Left ventricle myocardium superior (tissue), 1 donor: ENCODE data around the gene TNFSF12. TPM values are rescaled to one million over a fixed set of nuclear protein-coding genes. Genes with fewer than 3 reads are reported as not detected.

Source experiments
- ATAC-seq: fragments of 200-7000 bp; cut with Tn5 transposase; one replicate; pipeline ENCODE4 v1.9.1; 2020; ENCODE audit warnings: mild to moderate bottlenecking, moderate library complexity
- DNase-seq: peaks from one replicate; pipeline ENCODE4 v3.0.0-alpha.2; 2020
- intact Hi-C: fragments of 100-400 bp; cut with micrococcal nuclease; formaldehyde crosslinking; loops from one replicate; pipeline ENCODE4 v1.11.0; 2022
- total RNA-seq: library from RNA; stranded (reverse); fragmentation: NEBNext Ultra II Directional; extraction: Animal tissue kit (Norgen Biotek cat#: 25700); gene quantifications from one replicate; pipeline ENCODE4 v1.2.1, GENCODE V29; 2021
- donor health status: DM: no; HTN: yes; CAD: no; lungs with severe emphysema.

Gene TNFSF12
- total RNA-seq, 1 donor from 2014 or later, result 36.9 TPM

DNA sequence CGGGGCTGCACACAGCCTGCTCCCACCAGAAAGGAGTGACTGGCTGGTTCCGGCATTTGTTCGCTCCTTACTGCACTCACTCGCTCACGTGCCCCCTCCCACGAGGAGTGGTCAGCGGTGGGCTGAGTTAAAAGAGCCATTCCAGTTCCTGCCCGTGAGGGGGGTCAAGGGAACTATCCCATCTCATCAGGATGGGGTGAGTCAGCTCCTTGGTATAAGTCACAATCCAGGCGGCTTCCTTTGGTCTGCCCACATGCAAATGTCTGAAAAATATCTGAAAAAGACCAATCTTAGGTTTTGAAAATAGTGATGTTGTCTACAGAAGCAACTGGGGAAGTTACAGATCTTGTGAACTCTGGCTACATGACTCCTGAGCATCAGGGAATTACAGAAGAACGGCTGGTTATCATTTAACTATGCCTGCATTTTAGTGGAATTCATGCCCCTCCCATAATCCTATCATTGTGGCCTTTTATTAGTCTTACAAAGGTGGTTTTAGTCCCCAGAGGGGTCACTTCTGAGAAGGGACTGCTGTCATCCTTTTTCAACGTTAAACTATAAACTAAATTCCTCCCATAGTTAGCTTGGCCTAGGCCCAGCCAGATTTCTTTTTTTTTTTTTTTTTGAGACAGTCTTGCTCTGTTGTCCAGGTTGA, 9.8 kb upstream of the TNFSF12 start:
- DNase-seq, result no peak
- intact Hi-C loops, result no loop called here
- no peak for ATAC-seq

- no peak for DNase-seq
- no peak for ATAC-seq
- intact Hi-C loops, result no loop called here
Observed at GRCh38 chr17:7541074-7541621, 7.7 kb upstream of the TNFSF12 start.

- intact Hi-C loops, result no loop called here
- ATAC-seq (no peak), DNase-seq (no peak)
Observed at GRCh38 chr17:7544911-7545310, 3.9 kb upstream of the TNFSF12 start.

- intact Hi-C loops, result no loop called here
- DNase-seq, result no peak
- peak; percentile 61 for ATAC-seq
Observed at GRCh38 chr17:7549401-7550055, 670 bp downstream of the TNFSF12 start.

GRCh38 chr17:7550344-7550743, 1.5 kb downstream of the TNFSF12 start:
- no peak for DNase-seq
- ATAC-seq, result no peak
- intact Hi-C loops, result no loop called here

DNA sequence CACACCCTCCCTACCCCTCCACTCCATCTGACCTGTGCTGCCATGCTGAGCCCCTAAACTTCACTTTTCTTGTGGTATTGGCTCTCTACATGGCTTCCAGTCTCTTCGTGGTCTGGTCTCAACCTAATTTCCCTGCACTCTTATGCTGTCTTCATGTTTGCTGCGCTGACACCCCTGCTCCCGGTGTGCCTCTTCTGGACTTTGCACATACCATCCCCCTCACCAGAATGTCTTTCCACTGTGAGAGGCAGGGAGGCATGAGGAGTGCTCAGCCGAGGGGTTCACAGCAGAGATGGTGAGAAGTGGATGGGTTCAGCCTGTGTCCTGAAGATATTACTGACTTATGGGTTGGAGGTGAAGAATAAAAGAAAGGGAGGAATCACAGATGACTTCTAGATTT, 2.5 kb downstream of the TNFSF12 start:
- intact Hi-C loops, result no loop called here
- ATAC-seq (no peak), DNase-seq (no peak)

DNA sequence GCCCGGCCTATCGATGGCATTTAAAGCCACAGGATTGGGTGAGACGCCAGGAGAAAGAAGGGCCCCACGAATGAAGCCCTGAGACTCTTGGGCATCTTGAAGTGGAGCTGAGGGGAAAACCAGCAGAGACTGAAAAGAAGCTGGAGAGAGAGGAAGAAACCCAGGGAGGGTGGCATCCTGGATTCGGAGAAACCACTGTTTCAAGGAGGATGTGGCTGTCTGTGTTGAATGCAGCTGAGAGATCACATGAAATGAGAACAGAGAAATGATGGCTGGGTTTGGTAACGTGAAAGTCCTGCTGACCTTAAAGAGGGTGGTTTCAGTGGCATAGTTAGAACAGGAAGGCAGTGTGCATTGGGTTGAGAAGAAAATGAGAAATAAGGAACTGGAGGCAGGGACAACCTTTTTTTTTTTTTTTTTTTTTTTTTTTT, 3.8 kb downstream of the TNFSF12 start:
- DNase-seq, result no peak
- ATAC-seq, result peak; percentile 13
- intact Hi-C loops, result no loop called here

GRCh38 chr17:7553356-7553755, 4.5 kb downstream of the TNFSF12 start:
- intact Hi-C loops, result no loop called here
- no peak for DNase-seq
- ATAC-seq, result no peak

GRCh38 chr17:7555320-7555948, 6.6 kb downstream of the TNFSF12 start:
- no peak for ATAC-seq
- intact Hi-C loops, result no loop called here
- DNase-seq, result no peak

GRCh38 chr17:7556627-7557026, 7.8 kb downstream of the TNFSF12 start:
- intact Hi-C loops, result no loop called here
- DNase-seq (no peak), ATAC-seq (no peak)

GRCh38 chr17:7557147-7557764, 8.4 kb downstream of the TNFSF12 start:
- DNase-seq (peak; percentile 46), ATAC-seq (no peak)
- intact Hi-C loops, result no loop called here

- DNase-seq, result peak; percentile 91
- intact Hi-C loops, result no loop called here
- ATAC-seq, result peak; percentile 63
Observed at GRCh38 chr17:7557775-7558543, 9.1 kb downstream of the TNFSF12 start.

GRCh38 chr17:7558544-7559319, 9.9 kb downstream of the TNFSF12 start, which contains the start of gene TNFSF13:
TSS of gene TNFSF13 (plus strand) at chr17:7558750. CDS start at chr17:7559040, 290 bp downstream.
- peak; percentile 21 for ATAC-seq
- intact Hi-C loops, result no loop called here

DNA sequence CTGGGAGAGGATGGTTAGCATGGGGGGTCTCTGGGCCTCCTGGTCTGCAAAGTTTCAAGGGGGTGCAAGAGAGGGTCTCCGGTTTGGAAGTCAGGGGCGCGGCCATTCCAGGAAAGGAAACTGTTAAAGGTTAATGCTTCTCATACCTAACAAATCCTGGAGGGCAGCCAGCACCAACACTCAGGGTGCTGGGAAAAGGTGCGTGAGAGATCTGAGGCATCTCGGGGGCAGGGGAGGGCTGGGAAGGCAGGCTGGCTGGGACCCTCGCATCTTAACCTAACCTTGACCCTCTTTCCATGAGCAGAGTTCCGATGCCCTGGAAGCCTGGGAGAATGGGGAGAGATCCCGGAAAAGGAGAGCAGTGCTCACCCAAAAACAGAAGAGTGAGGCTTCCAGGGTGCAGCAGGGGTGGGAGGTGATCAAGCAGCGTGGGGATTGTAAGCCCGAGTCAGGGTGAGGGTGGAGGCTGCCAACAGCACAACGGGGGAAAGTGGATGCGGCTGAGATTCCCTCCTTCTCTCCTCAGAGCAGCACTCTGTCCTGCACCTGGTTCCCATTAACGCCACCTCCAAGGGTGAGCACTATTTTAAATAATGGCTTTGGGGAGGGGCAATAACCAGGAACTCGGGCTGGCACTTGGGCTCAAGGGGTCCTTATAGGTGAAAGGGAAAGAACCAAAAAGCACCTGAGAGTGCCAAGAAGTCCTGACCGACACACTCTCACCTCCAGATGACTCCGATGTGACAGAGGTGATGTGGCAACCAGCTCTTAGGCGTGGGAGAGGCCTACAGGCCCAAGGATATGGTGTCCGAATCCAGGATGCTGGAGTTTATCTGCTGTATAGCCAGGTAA, 10.7 kb downstream of the TNFSF12 start:
- intact Hi-C loops, result no loop called here
- DNase-seq (no peak), ATAC-seq (no peak)

More at GRCh38 chr17:7558544-7559319, 9.9 kb downstream of the TNFSF12 start, which contains the start of gene TNFSF13:
- DNase-seq, result peak; percentile 73

DNA sequence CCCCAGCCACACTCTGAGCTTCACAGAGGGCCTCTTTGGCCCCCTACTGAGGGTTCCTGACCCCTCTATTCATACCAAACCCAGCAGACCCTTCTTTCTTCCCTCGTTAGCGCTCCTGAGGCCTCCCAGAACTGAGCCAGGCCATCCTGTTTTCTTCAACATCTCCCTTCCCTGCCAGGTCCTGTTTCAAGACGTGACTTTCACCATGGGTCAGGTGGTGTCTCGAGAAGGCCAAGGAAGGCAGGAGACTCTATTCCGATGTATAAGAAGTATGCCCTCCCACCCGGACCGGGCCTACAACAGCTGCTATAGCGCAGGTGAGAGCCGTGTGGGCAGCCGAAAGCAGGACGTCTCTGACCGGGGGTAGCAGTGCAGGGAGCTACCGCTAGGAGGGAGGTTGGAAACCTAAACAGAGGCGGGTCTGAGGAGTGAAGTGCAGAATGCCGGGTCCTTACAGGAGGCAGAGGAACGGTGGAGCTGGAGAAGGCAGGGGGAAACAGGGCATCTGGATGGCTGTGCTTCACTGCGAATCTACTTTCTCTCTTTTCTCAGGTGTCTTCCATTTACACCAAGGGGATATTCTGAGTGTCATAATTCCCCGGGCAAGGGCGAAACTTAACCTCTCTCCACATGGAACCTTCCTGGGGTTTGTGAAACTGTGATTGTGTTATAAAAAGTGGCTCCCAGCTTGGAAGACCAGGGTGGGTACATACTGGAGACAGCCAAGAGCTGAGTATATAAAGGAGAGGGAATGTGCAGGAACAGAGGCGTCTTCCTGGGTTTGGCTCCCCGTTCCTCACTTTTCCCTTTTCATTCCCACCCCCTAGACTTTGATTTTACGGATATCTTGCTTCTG, 11.5 kb downstream of the TNFSF12 start:
- intact Hi-C loops, result no loop called here
- DNase-seq, result peak; percentile 74
- ATAC-seq, result peak; percentile 39

DNA sequence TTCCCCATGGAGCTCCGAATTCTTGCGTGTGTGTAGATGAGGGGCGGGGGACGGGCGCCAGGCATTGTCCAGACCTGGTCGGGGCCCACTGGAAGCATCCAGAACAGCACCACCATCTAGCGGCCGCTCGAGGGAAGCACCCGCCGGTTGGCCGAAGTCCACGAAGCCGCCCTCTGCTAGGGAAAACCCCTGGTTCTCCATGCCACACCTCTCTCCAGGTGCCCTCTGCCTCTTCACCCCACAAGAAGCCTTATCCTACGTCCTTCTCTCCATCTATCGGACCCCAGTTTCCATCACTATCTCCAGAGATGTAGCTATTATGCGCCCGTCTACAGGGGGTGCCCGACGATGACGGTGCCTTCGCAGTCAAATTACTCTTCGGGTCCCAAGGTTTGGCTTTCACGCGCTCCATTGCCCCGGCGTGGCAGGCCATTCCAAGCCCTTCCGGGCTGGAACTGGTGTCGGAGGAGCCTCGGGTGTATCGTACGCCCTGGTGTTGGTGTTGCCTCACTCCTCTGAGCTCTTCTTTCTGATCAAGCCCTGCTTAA, 12.2 kb downstream of the TNFSF12 start:
- peak; percentile 75 for ATAC-seq
- intact Hi-C loops, result no loop called here
- DNase-seq, result peak; percentile 93
